OCI-LY3 (cell line): ENCODE measurements around the gene CYFIP2.

Experiments
- EZH2phosphoT487 ChIP-seq: fragments of 200-600 bp; shearing (Covaris generic); IDR thresholded peaks from 2 replicates; pipeline ENCODE4 v1.6.1; 2018; ENCODE audit warnings: antibody characterized with exemption, mixed run types, low read depth
- TF ChIP-seq, protein P1 (sequence below): fragments of 200-600, 300-600 bp; sonication (generic); IDR thresholded peaks from 2 replicates; pipeline ENCODE4 v1.5.1; 2014; ENCODE audit warnings: antibody characterized with exemption, low read length, low read depth

DNA sequence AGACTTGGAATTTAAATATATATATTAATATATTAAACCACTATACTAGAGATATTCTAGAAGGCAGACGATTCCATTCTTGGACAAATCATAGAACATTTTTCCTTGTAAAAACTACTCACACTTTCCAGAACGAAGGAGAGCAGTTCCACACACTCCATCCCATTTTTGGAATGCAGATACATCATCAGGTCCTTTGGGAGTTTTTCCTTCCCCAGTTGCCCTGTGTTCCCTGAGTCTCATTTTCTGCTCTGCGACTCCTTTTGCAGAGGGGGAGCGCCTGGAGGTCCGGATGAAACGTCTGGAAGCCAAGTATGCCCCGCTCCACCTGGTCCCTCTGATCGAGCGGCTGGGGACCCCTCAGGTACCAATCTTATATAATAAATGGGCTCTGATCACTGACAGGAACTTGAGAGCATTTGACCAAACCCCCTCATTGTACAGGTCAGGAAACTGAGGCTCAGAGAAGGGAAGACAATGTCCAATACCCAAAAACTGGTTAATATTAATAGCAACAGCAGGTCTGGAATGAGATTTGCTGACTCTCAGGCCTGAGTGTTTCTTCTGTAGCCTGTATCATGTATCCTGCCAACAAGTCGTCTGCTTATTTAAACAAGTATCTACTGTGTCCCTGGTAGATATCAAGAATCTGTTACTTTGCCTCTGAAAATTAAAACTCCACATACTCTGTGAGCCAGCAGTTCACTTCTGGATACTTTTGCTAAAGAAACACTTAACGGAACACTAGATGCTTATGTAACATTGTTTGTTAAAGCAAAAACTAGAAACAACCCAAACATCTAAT lies 117.3 kb downstream of the CYFIP2 start:
- TF ChIP-seq, protein P1, sequence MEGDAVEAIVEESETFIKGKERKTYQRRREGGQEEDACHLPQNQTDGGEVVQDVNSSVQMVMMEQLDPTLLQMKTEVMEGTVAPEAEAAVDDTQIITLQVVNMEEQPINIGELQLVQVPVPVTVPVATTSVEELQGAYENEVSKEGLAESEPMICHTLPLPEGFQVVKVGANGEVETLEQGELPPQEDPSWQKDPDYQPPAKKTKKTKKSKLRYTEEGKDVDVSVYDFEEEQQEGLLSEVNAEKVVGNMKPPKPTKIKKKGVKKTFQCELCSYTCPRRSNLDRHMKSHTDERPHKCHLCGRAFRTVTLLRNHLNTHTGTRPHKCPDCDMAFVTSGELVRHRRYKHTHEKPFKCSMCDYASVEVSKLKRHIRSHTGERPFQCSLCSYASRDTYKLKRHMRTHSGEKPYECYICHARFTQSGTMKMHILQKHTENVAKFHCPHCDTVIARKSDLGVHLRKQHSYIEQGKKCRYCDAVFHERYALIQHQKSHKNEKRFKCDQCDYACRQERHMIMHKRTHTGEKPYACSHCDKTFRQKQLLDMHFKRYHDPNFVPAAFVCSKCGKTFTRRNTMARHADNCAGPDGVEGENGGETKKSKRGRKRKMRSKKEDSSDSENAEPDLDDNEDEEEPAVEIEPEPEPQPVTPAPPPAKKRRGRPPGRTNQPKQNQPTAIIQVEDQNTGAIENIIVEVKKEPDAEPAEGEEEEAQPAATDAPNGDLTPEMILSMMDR = no peak
- TF ChIP-seq EZH2phosphoT487 = no peak
